ENCODE data around the gene KLHL34. TPM values are rescaled to one million over a fixed set of nuclear protein-coding genes. Genes with fewer than 3 reads are reported as not detected.

KLHL34 gene, protein sequence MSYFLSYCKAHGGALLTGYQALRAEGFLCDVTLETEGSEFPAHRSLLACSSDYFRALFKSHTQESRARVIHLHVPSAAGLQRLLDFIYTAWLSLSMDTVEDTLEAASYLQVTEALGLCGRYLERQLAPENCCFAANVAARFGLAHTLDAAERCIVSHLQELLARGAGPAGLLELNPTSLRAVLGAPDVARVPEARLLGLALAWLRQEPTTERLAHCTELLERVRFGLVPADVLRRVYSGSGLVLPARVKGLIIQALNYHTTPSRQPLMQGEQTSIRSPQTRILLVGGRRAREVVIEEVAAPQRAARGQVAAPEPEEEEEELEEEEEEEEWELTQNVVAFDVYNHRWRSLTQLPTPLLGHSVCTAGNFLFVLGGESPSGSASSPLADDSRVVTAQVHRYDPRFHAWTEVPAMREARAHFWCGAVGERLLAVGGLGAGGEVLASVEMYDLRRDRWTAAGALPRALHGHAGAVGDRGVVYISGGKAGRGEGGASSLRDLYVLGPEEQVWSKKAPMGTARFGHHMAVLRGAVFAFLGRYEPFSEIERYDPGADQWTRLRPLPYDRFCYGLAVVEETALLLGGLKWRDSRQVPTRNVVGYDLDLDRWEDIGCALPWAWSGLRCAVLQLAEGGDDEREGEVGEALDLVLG
- under 1 TPM; 0.31 to 0.47 TPM for total RNA-seq
- polyA plus RNA-seq (ENCODE audit: insufficient read depth, low read depth, low replicate concordance), result 0.16 TPM
- long read RNA-seq, donor 1, result 0 reads
- long read RNA-seq, donor 2, result 0 reads

GRCh38 chrX:21658152-21658737 is at the start of gene KLHL34:
Gene KLHL34 (minus strand): TSS chrX:21658330. CDS start chrX:21657788, 542 bp downstream.
- Histone ChIP-seq H3K9me3 (no peaks in the 10 kb centered on the region), H3K4me3 (peak within 1 kb of the TSS in 1 of 2 donors; percentile 38), H3K4me1 (no peaks in the 10 kb centered on the region), H3K36me3 (ENCODE audit: low read depth, missing control alignments) (no peaks in the 10 kb centered on the region), H3K27ac (no peak within 1 kb of the TSS), H3K27me3 (no peaks in the 10 kb centered on the region)
- no peak for DNase-seq
- intact Hi-C loops (cut with DNase I; ENCODE audit: low total_unique reads), result no loop called here
- 0% methylated on average over 1 of the region's 60 CpGs; no CpG with 5 or more reads in 1 of the 2 donors for WGBS, 2 donors
- TF ChIP-seq, protein P1, sequence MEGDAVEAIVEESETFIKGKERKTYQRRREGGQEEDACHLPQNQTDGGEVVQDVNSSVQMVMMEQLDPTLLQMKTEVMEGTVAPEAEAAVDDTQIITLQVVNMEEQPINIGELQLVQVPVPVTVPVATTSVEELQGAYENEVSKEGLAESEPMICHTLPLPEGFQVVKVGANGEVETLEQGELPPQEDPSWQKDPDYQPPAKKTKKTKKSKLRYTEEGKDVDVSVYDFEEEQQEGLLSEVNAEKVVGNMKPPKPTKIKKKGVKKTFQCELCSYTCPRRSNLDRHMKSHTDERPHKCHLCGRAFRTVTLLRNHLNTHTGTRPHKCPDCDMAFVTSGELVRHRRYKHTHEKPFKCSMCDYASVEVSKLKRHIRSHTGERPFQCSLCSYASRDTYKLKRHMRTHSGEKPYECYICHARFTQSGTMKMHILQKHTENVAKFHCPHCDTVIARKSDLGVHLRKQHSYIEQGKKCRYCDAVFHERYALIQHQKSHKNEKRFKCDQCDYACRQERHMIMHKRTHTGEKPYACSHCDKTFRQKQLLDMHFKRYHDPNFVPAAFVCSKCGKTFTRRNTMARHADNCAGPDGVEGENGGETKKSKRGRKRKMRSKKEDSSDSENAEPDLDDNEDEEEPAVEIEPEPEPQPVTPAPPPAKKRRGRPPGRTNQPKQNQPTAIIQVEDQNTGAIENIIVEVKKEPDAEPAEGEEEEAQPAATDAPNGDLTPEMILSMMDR (IDR thresholded peaks at IDR 0.05), result no peak
- TF ChIP-seq POLR2A (IDR thresholded peaks at IDR 0.05), result no peak

DNA sequence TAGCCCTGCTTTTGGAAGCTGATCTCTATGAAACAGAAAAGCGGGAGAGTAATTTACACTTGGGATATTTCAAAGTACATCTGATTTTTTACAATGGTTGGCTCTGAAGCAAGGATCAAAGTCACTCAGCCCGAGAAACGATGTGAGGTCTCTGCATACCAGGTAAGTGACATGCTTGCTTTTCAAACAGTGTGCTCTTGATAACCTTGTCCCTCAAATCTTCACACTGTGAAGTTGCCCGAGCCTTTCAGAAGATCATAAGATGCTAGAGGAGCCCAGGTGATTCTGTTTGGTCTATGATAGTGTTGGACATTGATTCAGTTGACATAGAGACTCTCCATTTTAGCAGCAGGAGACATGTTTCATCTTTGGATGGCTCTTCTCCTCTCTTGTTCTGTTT is 47.1 kb upstream of the KLHL34 start:
- WGBS, 2 donors, result 74 to 92% methylated on average over 4 of the region's 4 CpGs
- no peaks in the 10 kb centered on the region for H3K4me1 ChIP-seq
- H3K9me3 ChIP-seq, result no peaks in the 10 kb centered on the region
- no peak overlapping the region for H3K4me3 ChIP-seq
- H3K27me3 ChIP-seq, result no peaks in the 10 kb centered on the region
- TF ChIP-seq, protein P1 (IDR thresholded peaks at IDR 0.05), result no peak
- TF ChIP-seq POLR2A (IDR thresholded peaks at IDR 0.05), result no peak
- H3K27ac ChIP-seq, result no peak overlapping the region
- no peaks in the 10 kb centered on the region for H3K36me3 ChIP-seq (ENCODE audit: low read depth, missing control alignments)
- DNase-seq, result no peak
- intact Hi-C loops (cut with DNase I; ENCODE audit: low total_unique reads), result no loop called here

DNA sequence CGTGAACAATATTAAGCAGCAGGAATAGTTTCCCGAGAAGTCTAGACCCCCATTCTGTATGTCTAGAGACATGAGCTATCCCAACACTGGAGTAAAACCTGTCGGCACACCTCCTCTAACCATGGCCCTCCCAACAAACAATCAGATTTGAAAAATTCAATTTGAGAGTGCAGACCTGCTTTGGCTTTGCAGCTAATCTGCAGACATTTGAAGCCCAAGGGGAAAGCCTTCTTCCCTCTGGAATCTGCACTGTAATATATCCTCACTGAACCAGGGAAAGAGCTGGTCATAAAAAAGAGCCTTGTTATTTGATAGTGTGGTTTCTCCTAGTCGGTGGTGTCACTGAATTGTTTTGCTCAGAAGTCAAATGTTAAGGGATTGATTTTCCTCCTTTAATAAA is 44.6 kb upstream of the KLHL34 start:
- no peak for TF ChIP-seq POLR2A (IDR thresholded peaks at IDR 0.05)
- TF ChIP-seq, protein P1 (IDR thresholded peaks at IDR 0.05), result no peak
- no peak for DNase-seq
- Histone ChIP-seq H3K4me1 (no peaks in the 10 kb centered on the region), H3K36me3 (ENCODE audit: low read depth, missing control alignments) (no peaks in the 10 kb centered on the region), H3K4me3 (no peak overlapping the region), H3K9me3 (no peaks in the 10 kb centered on the region), H3K27ac (no peak overlapping the region), H3K27me3 (no peaks in the 10 kb centered on the region)
- 70 to 73% methylated on average over 3 to 4 of the region's 4 CpGs for WGBS, 2 donors
- intact Hi-C loops (cut with DNase I; ENCODE audit: low total_unique reads), result no loop called here

GRCh38 chrX:21700967-21701366 is 42.8 kb upstream of the KLHL34 start:
- no peak overlapping the region for H3K27ac ChIP-seq
- no peak for DNase-seq
- H3K4me3 ChIP-seq, result no peak overlapping the region
- no peaks in the 10 kb centered on the region for H3K36me3 ChIP-seq (ENCODE audit: low read depth, missing control alignments)
- no peaks in the 10 kb centered on the region for H3K27me3 ChIP-seq
- TF ChIP-seq, protein P1 (IDR thresholded peaks at IDR 0.05), result no peak
- no peak for TF ChIP-seq POLR2A (IDR thresholded peaks at IDR 0.05)
- WGBS, 2 donors, result 62 to 85% methylated on average over 3 of the region's 3 CpGs
- intact Hi-C loops (cut with DNase I; ENCODE audit: low total_unique reads), result no loop called here
- no peaks in the 10 kb centered on the region for H3K9me3 ChIP-seq
- H3K4me1 ChIP-seq, result no peaks in the 10 kb centered on the region

Data from testis (tissue), 5 donors.